K562 (cell line): ENCODE data around the gene C22orf42. TPM values are rescaled to one million over a fixed set of nuclear protein-coding genes. Genes with fewer than 3 reads are reported as not detected.

ENCODE experiments used
- ATAC-seq: fragments of 200-7000 bp; cut with Tn5 transposase; 3 replicates; pipeline ENCODE4 v1.9.1; 2020; ENCODE audit warnings: moderate library complexity
- BruUV-seq: library from RNA; stranded (reverse); fragments of 400-500 nt; replicated peaks from 2 replicates; lab custom pipeline; 2021; lab: Mats Ljungman, UMichigan
- CTCF ChIA-PET: fragments of 300-600 bp; formaldehyde crosslinking; extraction: SDS; loops from one replicate; lab custom pipeline; 2021; ENCODE audit warnings: low intra/inter-chr PET ratio; lab: Yijun Ruan, JAX
- POLR2A ChIA-PET: fragments of 300-600, 350-650 bp; sonication (Branson Sonifier 250); formaldehyde crosslinking; extraction: SDS; loops from one replicate; lab custom pipeline; 2021; ENCODE audit warnings: antibody characterized with exemption, inconsistent platforms; lab: Yijun Ruan, JAX
- DNase-seq, 4 experiments: peaks; one replicate each; pipeline versions ENCODE4 v3.0.0 to v3.0.0-alpha.2; 2011 to 2018; ENCODE audit warnings: low spot score in 3 of 4, mixed read lengths in 3 of 4; ENCODE audit errors: extremely low read depth in 1 of 4
- FAIRE-seq: peaks from 2 replicates; lab custom pipeline; 2011; peaks lifted over from hg19 to GRCh38; lab: Jason Lieb, UNC
- H2AFZ ChIP-seq: 2 replicates; pipeline ENCODE4 v1.6.0; 2011; ENCODE audit warnings: low read depth, low read length, control low read depth, inconsistent platforms
- H3K27ac ChIP-seq: fragments of 200-600 bp; 3 replicates; pipeline ENCODE4 v1.8.0; 2011; ENCODE audit warnings: low read depth, mild to moderate bottlenecking, control low read depth, inconsistent platforms, low read length, moderate library complexity, mixed read lengths; ENCODE audit errors: extremely low read depth
- H3K27me3 ChIP-seq, 2 experiments: fragments of 300-600 bp in 1 of 2; 2 replicates in 1 of 2; 3 replicates in 1 of 2; pipeline versions ENCODE4 v1.6.0 to v1.8.0; 2011; ENCODE audit warnings: inconsistent platforms in 2 of 2, low read length in 2 of 2, mild to moderate bottlenecking in 1 of 2, mixed read lengths in 1 of 2, moderate library complexity in 1 of 2; ENCODE audit not compliant: control insufficient read depth in 2 of 2, insufficient read depth in 2 of 2
- H3K36me3 ChIP-seq: fragments of 300-600 bp; 3 replicates; pipeline ENCODE4 v1.8.0; 2011; ENCODE audit warnings: mild to moderate bottlenecking, low read length, inconsistent platforms; ENCODE audit not compliant: control insufficient read depth, insufficient read depth
- H3K4me1 ChIP-seq, 2 experiments: fragments of 200-600 bp in 1 of 2; replicated peaks in 1 of 2; 2 replicates in 1 of 2; 3 replicates in 1 of 2; pipeline versions ENCODE4 v1.5.1 to v1.8.0; 2011; ENCODE audit warnings: inconsistent platforms in 2 of 2, low read length in 2 of 2, mild to moderate bottlenecking in 1 of 2, mixed read lengths in 1 of 2, moderate library complexity in 1 of 2; ENCODE audit not compliant: control insufficient read depth in 2 of 2, insufficient read depth in 2 of 2
- H3K4me2 ChIP-seq: 2 replicates; pipeline ENCODE4 v1.6.1; 2011; ENCODE audit warnings: low read length, control low read depth, inconsistent platforms, mixed read lengths; ENCODE audit not compliant: insufficient read depth
- H3K4me3 ChIP-seq: fragments of 200-600 bp; sonication (generic), shearing (Covaris generic); 2 replicates; pipeline ENCODE4 v1.5.1; 2016; ENCODE audit warnings: control low read depth, inconsistent platforms
- H3K79me2 ChIP-seq: fragments of 200-600 bp; 3 replicates; pipeline ENCODE4 v1.8.0; 2011; ENCODE audit warnings: low read length, inconsistent platforms; ENCODE audit not compliant: control insufficient read depth, insufficient read depth
- H3K9ac ChIP-seq, 2 experiments: 2 replicates each; pipeline versions ENCODE4 v1.6.0 to v1.6.1; 2011; ENCODE audit warnings: low read depth in 2 of 2, low read length in 2 of 2, control low read depth in 1 of 2, inconsistent platforms in 1 of 2, mild to moderate bottlenecking in 1 of 2, mixed read lengths in 1 of 2; ENCODE audit not compliant: insufficient read depth in 1 of 2
- H3K9me1 ChIP-seq: one replicate; pipeline ENCODE4 v1.6.0; 2011; ENCODE audit warnings: inconsistent platforms, mild to moderate bottlenecking, low read length, moderate library complexity; ENCODE audit not compliant: control insufficient read depth, insufficient read depth
- H3K9me3 ChIP-seq: replicated peaks from 2 replicates; pipeline ENCODE4 v1.5.1; 2011; ENCODE audit warnings: low read depth, low read length, inconsistent platforms; ENCODE audit not compliant: control insufficient read depth, insufficient read depth
- H4K20me1 ChIP-seq: replicated peaks from 2 replicates; pipeline ENCODE4 v1.6.1; 2011; ENCODE audit warnings: low read length, inconsistent platforms, mixed read lengths; ENCODE audit not compliant: control insufficient read depth, insufficient read depth
- ARID4B ChIP-seq: sonication (generic); formaldehyde crosslinking; IDR thresholded peaks from 2 replicates; pipeline ENCODE4 v1.8.0; 2022; ENCODE audit warnings: mild to moderate bottlenecking, missing genetic modification reagents
- ZBTB1 ChIP-seq: sonication (generic); formaldehyde crosslinking; IDR thresholded peaks from 2 replicates; pipeline ENCODE4 v1.8.1; 2023; ENCODE audit warnings: missing genetic modification reagents, low read depth, mild to moderate bottlenecking, borderline replicate concordance
- WGBS: fragments of 100-300 bp; shearing (Covaris generic); methylation state at CpG from one replicate; pipeline ENCODE4 v1.1.6; 2016; ENCODE audit warnings: low coverage, mixed read lengths; ENCODE audit not compliant: insufficient coverage; ENCODE audit errors: missing lambda C conversion rate; 5-methylcytosine and 5-hydroxymethylcytosine counted together
- in situ Hi-C: fragments of 300-500 bp; cut with MboI; formaldehyde crosslinking; loops from 4 replicates; pipeline ENCODE4 v1.15.0; 2018; ENCODE audit warnings: inconsistent platforms, mixed read lengths
- intact Hi-C: fragments of 100-400 bp; cut with micrococcal nuclease; formaldehyde crosslinking; loops from 2 replicates; pipeline ENCODE4 v1.14.2; 2022
- polyA plus RNA-seq, 8 experiments: library from polyadenylated mRNA; depleted of rRNA in 4 of 8; stranded (reverse) in 5 of 8; unstranded in 3 of 8; fragments of >200 nt; fragmentation: Nextera tagmentation in 2 of 8; fragmentation: Illumina TruSeq in 1 of 8; extraction: Ambion mirVana in 2 of 8; extraction: Trizol in 1 of 8; gene quantifications; 2 replicates each; pipeline versions ENCODE4 v1.2.1 to v1.2.3, GENCODE V29; 2011 to 2014; ENCODE audit warnings: inconsistent platforms in 1 of 8, missing spikeins in 1 of 8
- total RNA-seq, 7 experiments: library from RNA; depleted of rRNA in 6 of 7; stranded (reverse); fragments of >200 nt in 6 of 7; fragmentation: Illumina TruSeq in 2 of 7; extraction: Trizol in 2 of 7; gene quantifications; 2 replicates each; pipeline versions ENCODE4 v1.2.1 to v1.2.3, GENCODE V29; 2011 to 2021; ENCODE audit warnings: low replicate concordance in 1 of 7
- TF ChIP-seq, protein P1 (sequence below): sonication (generic); formaldehyde crosslinking; IDR thresholded peaks from 2 replicates; pipeline ENCODE4 v1.8.1; 2023; ENCODE audit warnings: mild to moderate bottlenecking, missing genetic modification reagents
- TF ChIP-seq, protein P2 (sequence below), 3 experiments: IDR thresholded peaks in 2 of 3; conservative IDR thresholded peaks in 1 of 3; 2 replicates each; pipeline ENCODE4 v1.5.1; 2011 to 2012; ENCODE audit warnings: low read length in 3 of 3, mild to moderate bottlenecking in 3 of 3, control low read depth in 2 of 3, improper control_type of control experiment in 1 of 3, inconsistent platforms in 1 of 3, low read depth in 1 of 3, mixed read lengths in 1 of 3, moderate library complexity in 1 of 3; ENCODE audit not compliant: insufficient read depth in 2 of 3

C22orf42 gene
- total and polyA plus RNA-seq, 9 of the 15 experiments (the other 6 are each of a cell fraction or from before 2014, with no cell fraction given): not detected

DNA sequence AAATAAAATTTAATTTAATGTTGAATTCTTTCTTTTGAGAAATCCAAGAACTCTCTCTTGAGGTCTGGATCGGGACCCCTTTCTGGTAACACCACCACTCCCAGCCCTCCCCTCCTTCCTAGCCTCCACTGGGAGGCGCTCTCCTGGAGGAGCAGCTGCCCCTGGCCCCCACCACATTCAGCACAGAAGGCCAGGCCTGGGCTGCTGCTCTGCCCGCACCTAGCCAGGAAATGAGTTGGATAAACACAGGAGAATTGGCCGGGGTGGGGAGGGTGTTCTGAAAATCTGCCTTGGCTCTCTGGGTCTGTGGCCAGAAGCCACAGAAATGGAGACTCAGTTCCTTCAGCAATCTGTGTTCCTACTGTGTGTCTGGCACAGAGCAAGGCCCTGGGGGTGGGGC is 31.2 kb downstream of the C22orf42 start:
- POLR2A ChIA-PET: no interaction called here
- BruUV-seq: no TSS peak
- no peak overlapping the region for H3K9ac ChIP-seq
- H3K9me1 ChIP-seq: no peaks in the 10 kb centered on the region
- H3K4me1 ChIP-seq: no peaks in the 10 kb centered on the region
- ATAC-seq (peak; percentile 79), DNase-seq (peak; percentile 18 to 24 (median 19)), FAIRE-seq (no peak)
- in situ Hi-C loops: no loop called here
- no peaks in the 10 kb centered on the region for H3K9me3 ChIP-seq
- H3K4me2 ChIP-seq: no peak overlapping the region
- no peaks in the 10 kb centered on the region for H3K79me2 ChIP-seq
- H3K27me3 ChIP-seq: peaks cover 0 to 14% of the 10 kb centered on the region in 2 experiments; a peak in 2 of 5 replicates
- H3K36me3 ChIP-seq: no peaks in the 10 kb centered on the region
- H4K20me1 ChIP-seq: no peaks in the 10 kb centered on the region
- 0% methylated on average over 4 of the region's 4 CpGs for WGBS
- no peak overlapping the region for H2AFZ ChIP-seq
- no peak overlapping the region for H3K4me3 ChIP-seq
- CTCF ChIA-PET: no interaction called here
- intact Hi-C loops: no loop called here
- no peak overlapping the region for H3K27ac ChIP-seq
- TF ChIP-seq ARID4B (CRISPR knock-in tag) (no peak), ZBTB1 (no peak)
- TF ChIP-seq, protein P1, sequence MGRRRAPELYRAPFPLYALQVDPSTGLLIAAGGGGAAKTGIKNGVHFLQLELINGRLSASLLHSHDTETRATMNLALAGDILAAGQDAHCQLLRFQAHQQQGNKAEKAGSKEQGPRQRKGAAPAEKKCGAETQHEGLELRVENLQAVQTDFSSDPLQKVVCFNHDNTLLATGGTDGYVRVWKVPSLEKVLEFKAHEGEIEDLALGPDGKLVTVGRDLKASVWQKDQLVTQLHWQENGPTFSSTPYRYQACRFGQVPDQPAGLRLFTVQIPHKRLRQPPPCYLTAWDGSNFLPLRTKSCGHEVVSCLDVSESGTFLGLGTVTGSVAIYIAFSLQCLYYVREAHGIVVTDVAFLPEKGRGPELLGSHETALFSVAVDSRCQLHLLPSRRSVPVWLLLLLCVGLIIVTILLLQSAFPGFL (CRISPR knock-in tag): no peak
- TF ChIP-seq, protein P2, sequence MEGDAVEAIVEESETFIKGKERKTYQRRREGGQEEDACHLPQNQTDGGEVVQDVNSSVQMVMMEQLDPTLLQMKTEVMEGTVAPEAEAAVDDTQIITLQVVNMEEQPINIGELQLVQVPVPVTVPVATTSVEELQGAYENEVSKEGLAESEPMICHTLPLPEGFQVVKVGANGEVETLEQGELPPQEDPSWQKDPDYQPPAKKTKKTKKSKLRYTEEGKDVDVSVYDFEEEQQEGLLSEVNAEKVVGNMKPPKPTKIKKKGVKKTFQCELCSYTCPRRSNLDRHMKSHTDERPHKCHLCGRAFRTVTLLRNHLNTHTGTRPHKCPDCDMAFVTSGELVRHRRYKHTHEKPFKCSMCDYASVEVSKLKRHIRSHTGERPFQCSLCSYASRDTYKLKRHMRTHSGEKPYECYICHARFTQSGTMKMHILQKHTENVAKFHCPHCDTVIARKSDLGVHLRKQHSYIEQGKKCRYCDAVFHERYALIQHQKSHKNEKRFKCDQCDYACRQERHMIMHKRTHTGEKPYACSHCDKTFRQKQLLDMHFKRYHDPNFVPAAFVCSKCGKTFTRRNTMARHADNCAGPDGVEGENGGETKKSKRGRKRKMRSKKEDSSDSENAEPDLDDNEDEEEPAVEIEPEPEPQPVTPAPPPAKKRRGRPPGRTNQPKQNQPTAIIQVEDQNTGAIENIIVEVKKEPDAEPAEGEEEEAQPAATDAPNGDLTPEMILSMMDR (IDR thresholded peaks at IDR 0.05 in 2 of 3, conservative IDR thresholded peaks at IDR 0.05 in 1 of 3; ENCODE audit: insufficient read depth in 2 of 3, low read depth in 1 of 3, low read length in 3 of 3): peak; percentile 32 to 41 (median 35); a peak in 4 of 6 replicates
